ENCODE data around the gene CERS1.

Gene CERS1

GRCh38 chr19:18870531-18871172 lies 25.3 kb downstream of the CERS1 start:
- no peak for DNase-seq (ENCODE audit: low read depth in 3 of 3)

- no peak for DNase-seq (ENCODE audit: low read depth in 3 of 3)
Measured at GRCh38 chr19:18869781-18870530, 26.0 kb downstream of the CERS1 start.

GRCh38 chr19:18869023-18869618 lies 26.8 kb downstream of the CERS1 start:
- no peak for DNase-seq (ENCODE audit: low read depth in 3 of 3)

GRCh38 chr19:18868380-18869022 lies 27.5 kb downstream of the CERS1 start:
- no peak for DNase-seq (ENCODE audit: low read depth in 3 of 3)

- no peak for DNase-seq (ENCODE audit: low read depth in 3 of 3)
Measured at GRCh38 chr19:18867751-18868150, 28.2 kb downstream of the CERS1 start.

- no peak for DNase-seq (ENCODE audit: low read depth in 3 of 3)
Measured at GRCh38 chr19:18867199-18867598, 28.8 kb downstream of the CERS1 start.

GRCh38 chr19:18866800-18867123 lies 29.2 kb downstream of the CERS1 start:
- no peak for DNase-seq (ENCODE audit: low read depth in 3 of 3)

- peak in 2 of 3 experiments; percentile 17 to 57 for DNase-seq (ENCODE audit: low read depth in 3 of 3)
Measured at GRCh38 chr19:18865973-18866799, 29.8 kb downstream of the CERS1 start.

GRCh38 chr19:18865106-18865972 lies 30.6 kb downstream of the CERS1 start:
- DNase-seq (ENCODE audit: low read depth in 3 of 3): no peak

GRCh38 chr19:18863843-18864362 lies 32.1 kb downstream of the CERS1 start:
- no peak for DNase-seq (ENCODE audit: low read depth in 3 of 3)

- DNase-seq (ENCODE audit: low read depth in 3 of 3): no peak
Measured at GRCh38 chr19:18862976-18863842, 32.7 kb downstream of the CERS1 start.

GRCh38 chr19:18861917-18862316 lies 34.0 kb downstream of the CERS1 start:
- DNase-seq (ENCODE audit: low read depth in 3 of 3): no peak

- no peak for DNase-seq (ENCODE audit: low read depth in 3 of 3)
Measured at GRCh38 chr19:18861235-18861634, 34.7 kb downstream of the CERS1 start.

GRCh38 chr19:18860725-18861124 lies 35.2 kb downstream of the CERS1 start:
- DNase-seq (ENCODE audit: low read depth in 3 of 3): no peak

GRCh38 chr19:18860302-18860700 lies 35.7 kb downstream of the CERS1 start:
- DNase-seq (ENCODE audit: low read depth in 3 of 3): no peak

- no peak for DNase-seq (ENCODE audit: low read depth in 3 of 3)
Measured at GRCh38 chr19:18859676-18860301, 36.2 kb downstream of the CERS1 start.

- no peak for DNase-seq (ENCODE audit: low read depth in 3 of 3)
Measured at GRCh38 chr19:18858906-18859646, 36.9 kb downstream of the CERS1 start.

GRCh38 chr19:18857223-18857622 lies 38.7 kb downstream of the CERS1 start:
- no peak for DNase-seq (ENCODE audit: low read depth in 3 of 3)
